MM.1S (cell line): ENCODE measurements around the gene LTBP1.

Experiments
- CTCF ChIP-seq: fragments of 300-600 bp; sonication (generic); IDR thresholded peaks from 2 replicates; pipeline ENCODE4 v1.5.1; 2016; ENCODE audit warnings: antibody characterized with exemption, low read length, mixed read lengths
- EZH2phosphoT487 ChIP-seq: fragments of 300-600 bp; sonication (generic); IDR thresholded peaks from 2 replicates; pipeline ENCODE4 v1.6.1; 2018; ENCODE audit warnings: antibody characterized with exemption, low read length

DNA sequence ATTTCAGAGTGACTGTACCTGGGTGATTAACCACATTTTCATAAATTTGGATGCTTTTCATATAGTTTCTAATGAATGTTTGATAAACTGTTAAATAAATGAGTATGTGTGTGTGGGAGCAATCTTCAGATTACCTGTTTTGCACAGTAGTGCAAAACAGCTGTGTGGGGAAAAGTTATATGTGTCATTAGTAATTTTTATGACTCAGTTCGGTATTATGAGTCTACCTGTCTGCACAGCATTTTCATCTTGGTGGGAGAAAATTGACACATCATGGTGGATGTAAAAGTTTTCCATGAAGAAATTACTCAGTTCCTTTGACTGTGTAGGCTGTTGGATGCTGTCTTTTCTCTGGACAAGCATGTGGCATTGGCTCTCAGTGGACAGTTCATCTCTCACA is 43.8 kb downstream of the LTBP1 start:
- no peak for TF ChIP-seq CTCF
- no peak for TF ChIP-seq EZH2phosphoT487
